Natural killer cell (primary cell): ENCODE data around the gene ZNF560. TPM values are rescaled to one million over a fixed set of nuclear protein-coding genes. Genes with fewer than 3 reads are reported as not detected.

ENCODE experiments used
- ATAC-seq, 3 donors: fragments of 150-1000 bp in 2 of 3; fragments of 200-7000 bp in 1 of 3; cut with Tn5 transposase; 1 replicate in 1 of 3; 2 replicates in 2 of 3; pipeline ENCODE4 v1.10.0; 2021; ENCODE audit warnings: mild to moderate bottlenecking in 2 of 3, moderate library complexity in 2 of 3
- DNase-seq, 2 donors: peaks; one replicate each; pipeline versions ENCODE4 v3.0.0 to v3.0.0-alpha.2; 2013 to 2021; ENCODE audit warnings: mixed read lengths in 1 of 2
- H3K27ac ChIP-seq: one replicate; pipeline ENCODE4 v1.5.1; 2013; ENCODE audit warnings: mild to moderate bottlenecking, low read length
- H3K27me3 ChIP-seq: one replicate; pipeline ENCODE4 v1.6.1; 2013; ENCODE audit warnings: low read length; ENCODE audit not compliant: control insufficient read depth, insufficient read depth
- H3K36me3 ChIP-seq: one replicate; pipeline ENCODE4 v1.6.1; 2013; ENCODE audit warnings: low read length; ENCODE audit not compliant: control insufficient read depth, insufficient read depth
- H3K4me1 ChIP-seq: one replicate; pipeline ENCODE4 v1.6.1; 2013; ENCODE audit warnings: low read length; ENCODE audit not compliant: control insufficient read depth, insufficient read depth
- H3K4me3 ChIP-seq: one replicate; pipeline ENCODE4 v1.5.1; 2013; ENCODE audit warnings: low read length
- H3K9me3 ChIP-seq: one replicate; pipeline ENCODE4 v1.6.1; 2013; ENCODE audit warnings: low read length; ENCODE audit not compliant: control insufficient read depth, insufficient read depth
- H3K27ac Mint-ChIP-seq, 2 donors: one replicate each; pipeline ENCODE4 v1.8.0; 2022; ENCODE audit warnings: mild to moderate bottlenecking in 2 of 2, mixed read lengths in 2 of 2, moderate library complexity in 1 of 2
- H3K27me3 Mint-ChIP-seq, 2 donors: one replicate each; pipeline ENCODE4 v1.8.0; 2022; ENCODE audit warnings: low read depth in 2 of 2, mixed read lengths in 2 of 2
- H3K36me3 Mint-ChIP-seq: one replicate; pipeline ENCODE4 v1.8.0; 2022; ENCODE audit warnings: mixed read lengths
- H3K4me1 Mint-ChIP-seq, 2 donors: one replicate each; pipeline ENCODE4 v1.8.0; 2022; ENCODE audit warnings: mixed read lengths in 2 of 2
- H3K4me3 Mint-ChIP-seq: one replicate; pipeline ENCODE4 v1.8.0; 2022; ENCODE audit warnings: mild to moderate bottlenecking, moderate library complexity, mixed read lengths
- H3K9me3 Mint-ChIP-seq, 2 donors: one replicate each; pipeline ENCODE4 v1.8.0; 2022; ENCODE audit warnings: mixed read lengths in 2 of 2
- CTCF ChIP-seq: fragments of 200-600 bp; IDR thresholded peaks from one replicate; pipeline ENCODE4 v1.8.0; 2022; ENCODE audit warnings: antibody characterized with exemption
- WGBS: methylation state at CpG from one replicate; pipeline ENCODE4 v1.1.7; 2013; ENCODE audit warnings: missing lambda C conversion rate; ENCODE audit not compliant: insufficient coverage; 5-methylcytosine and 5-hydroxymethylcytosine counted together
- intact Hi-C: fragments of 100-400 bp; cut with micrococcal nuclease; formaldehyde crosslinking; loops from one replicate; pipeline ENCODE4 v1.14.2; 2022
- total RNA-seq, 4 donors: library from RNA; stranded (reverse); fragments of 120-200 nt in 1 of 4; gene quantifications; one replicate each; pipeline versions ENCODE4 v1.2.3 to v1.2.4, GENCODE V29; 2013 to 2022

Gene ZNF560
- total RNA-seq, 3 donors from 2014 or later (not counting 1 experiment from before 2014, with no cell fraction given): not detected

- H3K4me1 ChIP-seq: peaks cover 8% of the 10 kb centered on the region
- H3K9me3 ChIP-seq: peaks cover 19% of the 10 kb centered on the region
- no peak for TF ChIP-seq CTCF
- DNase-seq: no peak
- H3K27me3 ChIP-seq: no peaks in the 10 kb centered on the region
- no peak overlapping the region for H3K27ac ChIP-seq
- Mint-ChIP-seq H3K4me1 (peaks cover 8 to 11% of the 10 kb centered on the region in 2 donors), H3K27ac (no peak overlapping the region), H3K4me3 (no peak overlapping the region), H3K9me3 (peaks cover 0 to 3% of the 10 kb centered on the region in 2 donors), H3K27me3 (peaks cover 0 to 2% of the 10 kb centered on the region in 2 donors), H3K36me3 (peaks cover 17% of the 10 kb centered on the region)
- H3K36me3 ChIP-seq: no peaks in the 10 kb centered on the region
- no peak overlapping the region for H3K4me3 ChIP-seq
- intact Hi-C loops: no loop called here
- no peak for ATAC-seq
- WGBS: 78% methylated on average over 1 of the region's 2 CpGs
Observed at GRCh38 chr19:9494096-9494495, 4.3 kb downstream of the ZNF560 start.

GRCh38 chr19:9487016-9487415 is 11.4 kb downstream of the ZNF560 start:
- no peak overlapping the region for H3K4me3 Mint-ChIP-seq

GRCh38 chr19:9485140-9485539 is 13.3 kb downstream of the ZNF560 start:
- no peak overlapping the region for H3K4me3 Mint-ChIP-seq
- 88% methylated on average over 2 of the region's 2 CpGs for WGBS

More at GRCh38 chr19:9487016-9487415, 11.4 kb downstream of the ZNF560 start:
- peaks cover 14% of the 10 kb centered on the region for H3K36me3 Mint-ChIP-seq
- intact Hi-C loops: no loop called here
- Histone ChIP-seq H3K9me3 (peaks cover 36% of the 10 kb centered on the region), H3K27me3 (no peaks in the 10 kb centered on the region), H3K27ac (no peak overlapping the region), H3K4me3 (no peak overlapping the region), H3K4me1 (no peaks in the 10 kb centered on the region), H3K36me3 (no peaks in the 10 kb centered on the region)
- no peak for TF ChIP-seq CTCF
- no peak for DNase-seq
- H3K9me3 Mint-ChIP-seq: peaks cover 7% of the 10 kb centered on the region in 2 donors
- 86% methylated on average over 2 of the region's 2 CpGs for WGBS
- ATAC-seq: no peak
- no peaks in the 10 kb centered on the region for H3K4me1 Mint-ChIP-seq
- no peaks in the 10 kb centered on the region for H3K27me3 Mint-ChIP-seq
- H3K27ac Mint-ChIP-seq: no peak overlapping the region

More at GRCh38 chr19:9485140-9485539, 13.3 kb downstream of the ZNF560 start:
- Histone ChIP-seq H3K27me3 (no peaks in the 10 kb centered on the region), H3K27ac (no peak overlapping the region), H3K36me3 (no peaks in the 10 kb centered on the region), H3K9me3 (peaks cover 40% of the 10 kb centered on the region), H3K4me1 (no peaks in the 10 kb centered on the region), H3K4me3 (no peak overlapping the region)
- Mint-ChIP-seq H3K36me3 (peaks cover 14% of the 10 kb centered on the region), H3K4me1 (no peaks in the 10 kb centered on the region), H3K9me3 (peaks cover 7 to 10% of the 10 kb centered on the region in 2 donors), H3K27ac (no peak overlapping the region), H3K27me3 (no peaks in the 10 kb centered on the region)
- intact Hi-C loops: no loop called here
- ATAC-seq: no peak
- no peak for DNase-seq
- TF ChIP-seq CTCF: no peak
